Fibroblast of skin of left biceps (primary cell): Measurements from ENCODE around the gene OSTN.
A peak's percentile ranks its signal among the peaks of the same experiment; 100 is the strongest.
"Not testable (repeated sequence)": the region's sequence is repeated elsewhere in the genome, so short reads cannot be mapped to it uniquely, and the experiment has no call there.

ENCODE experiments used
- DNase-seq, 2 experiments: peaks; one replicate each; pipeline ENCODE4 v3.0.0-alpha.2; 2013; ENCODE audit warnings: low read depth in 2 of 2

Gene OSTN

GRCh38 chr3:191198932-191199331 lies at the start of gene OSTN:
Gene OSTN (plus strand): TSS chr3:191199241. CDS start chr3:191212533, 13,292 bp downstream.
- no peak for DNase-seq

- no peak for DNase-seq
These were observed 47.4 kb upstream of the OSTN start for GRCh38 chr3:191151653-191152052.

- DNase-seq, result no peak
These were observed 44.2 kb upstream of the OSTN start for GRCh38 chr3:191154827-191155226.

- DNase-seq, result no peak
These were observed 40.8 kb upstream of the OSTN start for GRCh38 chr3:191158247-191158646.

GRCh38 chr3:191158815-191159214 lies 40.2 kb upstream of the OSTN start:
- no peak for DNase-seq

GRCh38 chr3:191165802-191166201 lies 33.2 kb upstream of the OSTN start:
- no peak for DNase-seq

GRCh38 chr3:191166368-191166767 lies 32.7 kb upstream of the OSTN start:
- DNase-seq, result no peak

- no peak for DNase-seq
These were observed 29.5 kb upstream of the OSTN start for GRCh38 chr3:191169566-191169965.

GRCh38 chr3:191170097-191170496 lies 28.9 kb upstream of the OSTN start:
- no peak for DNase-seq

- DNase-seq, result no peak
These were observed 23.9 kb upstream of the OSTN start for GRCh38 chr3:191175102-191175501.

- no peak for DNase-seq
These were observed 22.8 kb upstream of the OSTN start for GRCh38 chr3:191176038-191176785.

- not testable (repeated sequence) for DNase-seq
These were observed 13.7 kb upstream of the OSTN start for GRCh38 chr3:191185382-191185781.

- DNase-seq, result not testable (repeated sequence)
These were observed 10.8 kb upstream of the OSTN start for GRCh38 chr3:191188246-191188645.

GRCh38 chr3:191192270-191192669 lies 6.8 kb upstream of the OSTN start:
- not testable (repeated sequence) for DNase-seq

- no peak for DNase-seq
These were observed 6.1 kb upstream of the OSTN start for GRCh38 chr3:191192941-191193340.

- no peak for DNase-seq
These were observed 1.2 kb upstream of the OSTN start for GRCh38 chr3:191197761-191198306.

GRCh38 chr3:191198480-191198879 lies 561 bp upstream of the OSTN start:
- no peak for DNase-seq

- no peak for DNase-seq
These were observed 11.0 kb downstream of the OSTN start for GRCh38 chr3:191210032-191210431.

GRCh38 chr3:191216510-191216909 lies 17.5 kb downstream of the OSTN start:
- no peak for DNase-seq

GRCh38 chr3:191217301-191217700 lies 18.3 kb downstream of the OSTN start:
- peak in 1 of 2 experiments; percentile 13 for DNase-seq

GRCh38 chr3:191220908-191221307 lies 21.9 kb downstream of the OSTN start:
- no peak for DNase-seq

- DNase-seq, result no peak
These were observed 22.6 kb downstream of the OSTN start for GRCh38 chr3:191221638-191222037.

GRCh38 chr3:191227541-191227940 lies 28.5 kb downstream of the OSTN start:
- no peak for DNase-seq

- no peak for DNase-seq
These were observed 35.2 kb downstream of the OSTN start for GRCh38 chr3:191234216-191234615.
